GM21423 (cell line): ENCODE measurements around the gene KCTD20.

Experiments
- ATAC-seq: cut with Tn5 transposase; IDR thresholded peaks from one replicate; pipeline ENCODE4 v1.9.1; 2021; ENCODE audit warnings: mild to moderate bottlenecking, moderate library complexity; ENCODE audit not compliant: unreplicated experiment

The KCTD20 gene

GRCh38 chr6:36491378-36491965, 48.7 kb downstream of the KCTD20 start:
- ATAC-seq = no peak

DNA sequence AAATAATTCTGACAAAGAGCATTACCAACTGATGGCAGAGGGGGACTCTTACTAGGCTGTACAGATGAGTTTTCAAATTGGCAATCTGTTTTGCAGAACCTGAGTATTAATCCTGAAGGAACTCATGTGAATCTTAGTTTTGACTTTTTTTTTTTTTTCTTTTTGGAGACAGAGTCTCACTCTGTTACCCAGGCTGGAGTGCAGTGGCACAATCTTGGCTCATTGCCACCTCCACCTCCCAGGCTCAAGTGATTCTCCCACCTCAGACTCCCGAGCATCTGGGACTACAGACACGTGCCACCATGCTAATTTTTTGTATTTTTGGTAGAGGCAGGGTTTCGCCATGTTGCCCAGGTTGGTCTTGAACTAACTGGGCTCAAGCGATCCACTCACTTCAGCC, 49.3 kb downstream of the KCTD20 start:
- ATAC-seq = no peak

GRCh38 chr6:36492621-36493020, 49.8 kb downstream of the KCTD20 start:
- ATAC-seq = no peak

DNA sequence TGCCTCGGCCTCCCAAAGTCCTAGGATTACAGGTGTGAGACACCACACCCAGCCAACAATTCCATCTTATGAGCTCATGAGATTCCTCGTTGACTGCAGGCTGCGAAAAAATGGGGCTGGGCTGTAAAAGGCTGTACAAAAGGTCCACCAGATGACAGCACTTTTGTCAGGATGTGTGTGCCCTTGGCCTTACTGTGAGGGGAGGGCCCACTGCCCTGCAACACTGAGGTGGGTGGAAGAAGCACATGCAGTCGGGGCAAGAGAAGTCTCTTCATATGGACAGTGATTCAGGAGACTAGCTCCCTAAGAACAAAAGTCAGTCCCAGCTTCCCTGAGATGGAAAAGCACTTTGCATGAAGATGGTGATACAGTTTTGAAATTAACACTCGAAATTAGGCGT, 50.5 kb downstream of the KCTD20 start:
- ATAC-seq = no peak

DNA sequence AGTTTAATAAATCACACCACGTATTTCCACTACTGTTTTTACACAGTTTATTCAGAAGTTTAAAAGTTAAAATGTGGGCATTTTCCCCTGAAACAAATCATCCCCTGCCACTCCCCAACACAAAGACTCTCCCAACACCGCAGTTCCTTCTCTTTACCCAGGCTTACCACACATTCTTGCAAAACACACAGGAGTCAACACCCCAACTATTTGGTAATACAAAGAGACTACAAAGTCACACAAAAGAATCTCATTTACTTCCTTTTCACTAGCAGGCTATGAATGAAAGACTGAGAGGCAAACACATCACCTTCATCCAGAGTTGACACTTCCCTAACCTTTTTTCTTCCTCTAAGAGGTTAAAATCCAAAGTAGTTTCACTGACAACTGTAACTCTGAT, 51.1 kb downstream of the KCTD20 start:
- no peak for ATAC-seq

DNA sequence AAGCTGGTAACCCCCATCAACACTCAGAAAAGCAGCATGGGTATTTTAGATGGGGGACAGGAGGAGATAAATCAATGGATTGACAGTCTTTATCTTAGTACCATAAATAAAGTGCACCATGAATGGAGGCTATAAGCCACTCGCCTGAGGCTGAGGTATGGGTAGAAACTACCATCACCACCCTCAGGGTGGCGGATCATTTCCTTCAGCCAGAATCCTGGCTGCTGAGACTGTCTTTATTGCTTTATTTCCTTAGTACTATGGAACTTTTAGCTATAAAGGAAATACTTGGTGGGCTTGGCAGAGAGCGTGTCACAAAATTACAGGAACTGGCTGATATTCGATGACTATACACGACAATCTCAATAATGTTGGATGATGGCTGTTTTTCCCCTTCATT, 52.3 kb downstream of the KCTD20 start:
- no peak for ATAC-seq

DNA sequence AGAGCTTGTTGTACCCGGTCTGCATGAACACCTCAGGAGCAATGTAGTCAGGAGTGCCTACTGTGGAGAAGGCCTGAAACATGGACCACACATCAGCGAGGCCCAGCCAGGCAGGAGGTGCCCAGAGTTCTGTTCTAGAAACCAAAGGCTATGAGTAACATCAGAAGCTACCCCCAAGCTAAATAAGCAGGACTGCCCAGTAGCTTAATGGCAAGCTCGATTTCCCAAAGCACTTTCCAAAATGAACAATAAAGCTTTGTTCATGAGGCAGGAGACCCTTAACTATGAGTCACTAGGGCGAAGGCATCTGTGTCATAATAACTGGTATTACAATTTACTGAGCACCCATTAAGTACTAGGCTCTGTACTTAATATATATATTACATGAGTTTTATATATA, 57.1 kb downstream of the KCTD20 start:
- ATAC-seq = no peak

DNA sequence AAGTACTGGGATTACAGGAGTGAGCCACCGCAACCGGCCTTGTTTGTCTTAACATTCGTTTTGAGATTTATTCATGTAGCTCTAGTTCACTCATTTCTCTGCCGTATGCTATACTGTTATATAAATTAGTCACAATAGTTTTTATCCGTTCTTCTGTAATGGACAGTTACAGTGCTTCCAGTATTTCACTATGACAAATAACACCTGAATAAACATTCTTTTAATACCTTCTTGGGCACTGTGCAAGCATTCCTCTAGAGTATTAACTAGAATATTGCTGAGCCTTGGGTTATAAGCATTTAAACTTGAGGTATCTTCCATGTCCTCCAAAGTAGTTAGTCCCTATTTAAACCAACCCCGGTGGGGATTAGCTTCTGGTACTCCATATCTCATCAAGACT, 58.9 kb downstream of the KCTD20 start:
- ATAC-seq = no peak

- ATAC-seq = no peak
These were observed 61.4 kb downstream of the KCTD20 start for GRCh38 chr6:36504181-36504580.

- ATAC-seq = no peak
These were observed 62.2 kb downstream of the KCTD20 start for GRCh38 chr6:36504982-36505381.

- ATAC-seq = no peak
These were observed 63.1 kb downstream of the KCTD20 start for GRCh38 chr6:36505744-36506534.

DNA sequence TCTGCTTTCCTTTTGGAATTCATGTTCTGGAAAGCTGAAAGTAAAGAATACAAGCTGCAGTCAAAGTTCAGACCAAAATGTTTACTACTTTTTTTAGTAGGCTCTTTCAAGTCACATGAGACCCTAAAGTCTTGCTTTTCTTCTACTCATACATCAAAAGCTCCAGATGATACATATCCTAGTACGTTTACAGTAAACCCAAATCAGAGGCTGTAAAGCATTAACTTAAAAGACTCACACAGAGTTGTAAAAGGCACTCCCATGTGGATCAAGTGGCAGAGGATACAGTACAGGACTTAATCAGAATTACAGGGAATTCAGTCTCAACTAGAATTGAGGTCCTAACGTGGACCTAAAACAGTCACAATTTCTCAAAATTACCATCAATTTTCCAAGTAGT, 63.8 kb downstream of the KCTD20 start:
- no peak for ATAC-seq

- no peak for ATAC-seq
These were observed 65.7 kb downstream of the KCTD20 start for GRCh38 chr6:36508532-36508931.

- no peak for ATAC-seq
These were observed 67.6 kb downstream of the KCTD20 start for GRCh38 chr6:36510365-36510764.

GRCh38 chr6:36514554-36515456, 72.0 kb downstream of the KCTD20 start:
- peak; percentile 63 for ATAC-seq

DNA sequence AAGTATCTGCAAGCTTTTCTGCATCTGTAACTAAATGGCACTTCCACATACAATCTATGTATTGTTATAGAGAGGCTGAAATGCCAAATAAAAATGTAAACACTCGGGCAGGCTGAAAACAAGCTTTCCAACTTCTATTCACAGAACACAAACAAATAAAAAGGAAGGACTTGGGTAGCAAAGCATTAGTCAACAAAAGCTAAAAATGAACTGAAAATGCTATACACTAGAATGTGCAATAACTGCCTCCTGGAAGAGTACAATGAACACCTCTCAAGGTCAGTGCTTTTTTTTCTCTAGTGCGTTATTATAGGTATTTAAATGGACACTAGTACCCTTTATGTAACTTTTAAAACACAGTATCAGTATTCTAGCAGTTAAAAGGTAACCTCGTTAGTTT, 73.0 kb downstream of the KCTD20 start:
- ATAC-seq = no peak

GRCh38 chr6:36516559-36516958, 73.8 kb downstream of the KCTD20 start:
- no peak for ATAC-seq

- no peak for ATAC-seq
These were observed 74.2 kb downstream of the KCTD20 start for GRCh38 chr6:36516988-36517387.

DNA sequence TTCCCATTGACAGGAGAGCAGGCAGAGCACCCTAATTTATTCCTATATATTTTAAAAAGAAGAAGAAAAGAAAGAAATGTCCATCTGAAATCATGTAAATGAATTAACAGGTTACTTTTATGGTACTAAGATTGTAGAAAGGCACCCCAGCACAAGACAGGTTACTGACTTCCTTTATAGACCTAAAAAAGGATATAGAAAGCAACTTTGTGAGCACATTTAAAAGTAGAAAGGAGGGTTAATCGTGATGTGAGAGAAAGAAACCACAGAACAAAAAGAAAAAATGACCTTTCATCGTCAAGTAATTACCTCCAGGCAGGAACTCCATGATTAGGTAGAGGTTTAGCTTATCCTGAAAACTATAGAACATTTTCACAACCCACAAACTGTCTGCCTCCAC, 74.6 kb downstream of the KCTD20 start:
- ATAC-seq = no peak

DNA sequence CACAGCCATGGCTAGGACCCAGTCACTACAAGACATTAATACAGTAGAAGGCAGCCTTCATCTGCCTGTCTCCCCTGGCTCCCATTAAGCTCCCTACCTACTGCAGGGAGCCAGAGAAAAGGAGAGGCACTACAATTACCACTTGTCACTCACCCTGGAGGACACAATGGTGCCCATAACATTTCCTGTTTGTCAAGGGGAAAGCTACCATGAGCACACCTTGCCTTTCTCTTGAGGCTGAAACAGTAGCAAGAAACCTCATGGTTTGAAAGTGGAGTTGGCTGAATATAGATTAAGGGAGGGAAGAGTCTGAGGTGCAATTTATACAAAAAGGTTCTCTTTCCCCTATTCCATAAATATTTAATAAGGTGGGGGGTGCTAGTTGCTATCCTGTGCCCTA, 76.6 kb downstream of the KCTD20 start:
- no peak for ATAC-seq

DNA sequence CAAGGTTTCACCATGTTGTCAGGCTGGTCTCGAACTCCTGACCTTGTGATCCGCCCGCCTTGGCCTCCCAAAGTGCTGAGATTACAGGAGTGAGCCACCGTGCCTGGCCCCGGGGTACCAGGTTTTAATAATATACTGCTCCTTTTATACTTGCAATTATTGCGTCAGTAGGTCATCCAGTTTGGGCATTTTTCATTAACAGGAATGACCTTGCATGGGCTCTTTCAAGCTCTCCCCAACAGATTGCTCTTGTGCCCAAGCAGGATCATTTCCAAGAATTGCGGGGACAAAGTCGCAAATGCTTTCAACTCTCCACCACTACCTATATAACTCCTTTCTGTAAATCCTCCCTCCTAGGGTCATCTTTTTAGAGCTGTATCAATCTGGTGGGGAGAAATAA, 80.7 kb downstream of the KCTD20 start:
- no peak for ATAC-seq
